HepG2 (cell line): Measurements from ENCODE around the gene SLC39A3. TPM values are rescaled to one million over a fixed set of nuclear protein-coding genes. Genes with fewer than 3 reads are reported as not detected.

Experiments
- ATAC-seq: fragments of 200-7000 bp; cut with Tn5 transposase; 3 replicates; pipeline ENCODE4 v1.9.1; 2020; ENCODE audit warnings: mild to moderate bottlenecking, moderate library complexity
- BruUV-seq: library from RNA; stranded (reverse); fragments of 400-500 nt; replicated peaks from 2 replicates; lab custom pipeline; 2021; lab: Mats Ljungman, UMichigan
- CTCF ChIA-PET: fragments of 300-600 bp; formaldehyde crosslinking; extraction: SDS; loops from one replicate; lab custom pipeline; 2021; ENCODE audit warnings: low total read pairs, inconsistent platforms, low intra/inter-chr PET ratio; lab: Yijun Ruan, JAX
- POLR2A ChIA-PET: fragments of 350-600 bp; sonication (Branson Sonifier 250); formaldehyde crosslinking; loops from one replicate; lab custom pipeline; 2020; ENCODE audit warnings: antibody characterized with exemption, inconsistent platforms; lab: Yijun Ruan, JAX
- DNase-seq: peaks from one replicate; pipeline ENCODE4 v3.0.0-alpha.2; 2015; ENCODE audit warnings: low spot score
- FAIRE-seq: peaks from 3 replicates; lab custom pipeline; 2011; peaks lifted over from hg19 to GRCh38; lab: Jason Lieb, UNC
- H2AFZ ChIP-seq: one replicate; pipeline ENCODE4 v1.6.1; 2011; ENCODE audit warnings: low read length, inconsistent platforms
- H3K27ac ChIP-seq: fragments of 300-600 bp; 3 replicates; pipeline ENCODE4 v1.8.0; 2011; ENCODE audit warnings: mixed run types, mild to moderate bottlenecking, mixed read lengths, low read length, inconsistent platforms; ENCODE audit not compliant: insufficient read depth; ENCODE audit errors: extremely low read length
- H3K27me3 ChIP-seq, 2 experiments: fragments of 200-600 bp in 1 of 2; 2 replicates in 1 of 2; 3 replicates in 1 of 2; pipeline versions ENCODE4 v1.6.0 to v1.8.0; 2011; ENCODE audit warnings: low read length in 2 of 2, mild to moderate bottlenecking in 2 of 2, moderate library complexity in 2 of 2, inconsistent platforms in 1 of 2; ENCODE audit not compliant: insufficient read depth in 2 of 2, control insufficient read depth in 1 of 2
- H3K36me3 ChIP-seq, 2 experiments: fragments of 200-600 bp in 1 of 2; replicated peaks in 1 of 2; 2 replicates in 1 of 2; 3 replicates in 1 of 2; pipeline versions ENCODE4 v1.5.1 to v1.8.0; 2011; ENCODE audit warnings: low read length in 2 of 2, inconsistent platforms in 1 of 2; ENCODE audit not compliant: insufficient read depth in 2 of 2, control insufficient read depth in 1 of 2
- H3K4me1 ChIP-seq: 2 replicates; pipeline ENCODE4 v1.5.1; 2012; ENCODE audit warnings: low read length, inconsistent platforms; ENCODE audit not compliant: insufficient read depth
- H3K4me2 ChIP-seq: 2 replicates; pipeline ENCODE4 v1.6.0; 2011; ENCODE audit warnings: low read depth, low read length, inconsistent platforms
- H3K4me3 ChIP-seq, 3 experiments: fragments of 200-600 bp in 1 of 3; sonication (generic), shearing (Covaris generic) in 1 of 3; replicated peaks in 1 of 3; 2 replicates each; pipeline ENCODE4 v1.5.1; 2011 to 2016; ENCODE audit warnings: low read length in 3 of 3, inconsistent platforms in 2 of 3, low read depth in 2 of 3, mild to moderate bottlenecking in 2 of 3, control low read depth in 1 of 3, mixed read lengths in 1 of 3; ENCODE audit not compliant: insufficient read depth in 1 of 3
- H3K79me2 ChIP-seq: one replicate; pipeline ENCODE4 v1.6.1; 2011; ENCODE audit warnings: low read length, inconsistent platforms; ENCODE audit not compliant: insufficient read depth
- H3K9ac ChIP-seq: 2 replicates; pipeline ENCODE4 v1.6.0; 2011; ENCODE audit warnings: mild to moderate bottlenecking, low read depth, low read length, inconsistent platforms; ENCODE audit not compliant: insufficient read depth
- H3K9me3 ChIP-seq: 2 replicates; pipeline ENCODE4 v1.5.1; 2012; ENCODE audit warnings: mild to moderate bottlenecking, low read length
- H4K20me1 ChIP-seq: 2 replicates; pipeline ENCODE4 v1.6.0; 2011; ENCODE audit warnings: inconsistent platforms, mild to moderate bottlenecking, low read length, moderate library complexity; ENCODE audit not compliant: insufficient read depth
- CCAR2 ChIP-seq: fragments of 200-400 bp; formaldehyde crosslinking; optimal IDR thresholded peaks from 2 replicates; pipeline ENCODE3; 2018; ENCODE audit warnings: low read depth, mild to moderate bottlenecking, low read length, moderate library complexity
- DDIT3 ChIP-seq: sonication (generic); formaldehyde crosslinking; IDR thresholded peaks from 2 replicates; pipeline ENCODE4 v1.4.0; 2020; ENCODE audit warnings: mild to moderate bottlenecking, missing genetic modification reagents
- FOXP4 ChIP-seq: sonication (generic); formaldehyde crosslinking; IDR thresholded peaks from 2 replicates; pipeline ENCODE4 v1.4.0; 2020; ENCODE audit warnings: missing genetic modification reagents
- KLF12 ChIP-seq: sonication (generic); formaldehyde crosslinking; IDR thresholded peaks from 2 replicates; pipeline ENCODE4 v1.4.0; 2020; ENCODE audit warnings: missing genetic modification reagents, borderline replicate concordance
- NBN ChIP-seq: fragments of 450-650 bp; conservative IDR thresholded peaks from 2 replicates; pipeline ENCODE4 v1.6.1; 2017
- RFX3 ChIP-seq: IDR thresholded peaks from 2 replicates; pipeline ENCODE4 v1.6.1; 2016; ENCODE audit warnings: missing biosample characterization, missing genetic modification reagents
- ZBTB1 ChIP-seq: sonication (generic); formaldehyde crosslinking; IDR thresholded peaks from 2 replicates; pipeline ENCODE4 v1.4.0; 2020; ENCODE audit warnings: missing genetic modification reagents, borderline replicate concordance
- ZC3H4 ChIP-seq: sonication (generic); formaldehyde crosslinking; IDR thresholded peaks from 2 replicates; pipeline ENCODE4 v1.4.0; 2020; ENCODE audit warnings: missing genetic modification reagents, borderline replicate concordance
- ZFP41 ChIP-seq: sonication (generic); formaldehyde crosslinking; IDR thresholded peaks from 2 replicates; pipeline ENCODE4 v1.4.0; 2020; ENCODE audit warnings: mild to moderate bottlenecking, missing genetic modification reagents, borderline replicate concordance
- ZIK1 ChIP-seq: sonication (generic); formaldehyde crosslinking; IDR thresholded peaks from 2 replicates; pipeline ENCODE4 v1.5.0; 2020; ENCODE audit warnings: mild to moderate bottlenecking, low read depth, missing genetic modification reagents, borderline replicate concordance
- ZSCAN25 ChIP-seq: sonication (generic); formaldehyde crosslinking; IDR thresholded peaks from 2 replicates; pipeline ENCODE4 v1.8.0; 2022; ENCODE audit warnings: mild to moderate bottlenecking, missing genetic modification reagents
- WGBS: methylation state at CpG from one replicate; pipeline ENCODE4 v1.1.6; 2017; ENCODE audit warnings: low lambda C conversion rate; 5-methylcytosine and 5-hydroxymethylcytosine counted together
- in situ Hi-C: cut with HindIII; loops from 2 replicates; pipeline ENCODE4 v1.10.0; 2017; ENCODE audit warnings: low pct_unique_long_range_greater_than_20kb; ENCODE audit not compliant: extremely low pct_ligation_motif_present
- intact Hi-C: fragments of 100-400 bp; cut with micrococcal nuclease; formaldehyde crosslinking; loops from one replicate; pipeline ENCODE4 v1.10.0; 2022; ENCODE audit not compliant: unreplicated experiment
- polyA plus RNA-seq, 8 experiments: library from polyadenylated mRNA; depleted of rRNA in 3 of 8; stranded (reverse) in 7 of 8; unstranded in 1 of 8; fragments of >200 nt; fragmentation: Illumina TruSeq in 4 of 8; extraction: Trizol in 4 of 8; gene quantifications; 2 replicates each; pipeline versions ENCODE4 v1.2.1 to v1.2.3, GENCODE V29; 2011 to 2016; ENCODE audit warnings: low read depth in 4 of 8, missing spikeins in 1 of 8, mixed read lengths in 1 of 8; ENCODE audit not compliant: insufficient read depth in 1 of 8
- total RNA-seq, 5 experiments: library from RNA; depleted of rRNA; stranded (reverse); fragments of >200 nt; fragmentation: Illumina TruSeq; extraction: Trizol; gene quantifications; 2 replicates each; pipeline ENCODE4 v1.2.3, GENCODE V29; 2016; ENCODE audit warnings: low read depth in 1 of 5

Gene SLC39A3
- total and polyA plus RNA-seq, 2 of the 13 experiments (the other 11 are each of a cell fraction or from before 2014, with no cell fraction given), result 33.6 to 41.6 TPM

GRCh38 chr19:2750808-2751437 is 11.1 kb upstream of the SLC39A3 start:
- Histone ChIP-seq H3K4me3 (no peak overlapping the region), H4K20me1 (no peaks in the 10 kb centered on the region), H2AFZ (no peak overlapping the region), H3K36me3 (peaks cover 8 to 9% of the 10 kb centered on the region in 2 experiments; a peak in 3 of 5 replicates), H3K79me2 (no peaks in the 10 kb centered on the region), H3K4me2 (no peak overlapping the region), H3K27ac (no peak overlapping the region), H3K9ac (no peak overlapping the region), H3K27me3 (no peaks in the 10 kb centered on the region), H3K4me1 (no peaks in the 10 kb centered on the region), H3K9me3 (no peaks in the 10 kb centered on the region)
- ATAC-seq (no peak), DNase-seq (no peak), FAIRE-seq (no peak)
- 73% methylated on average over 13 of the region's 17 CpGs for WGBS
- intact Hi-C loops (no loop called here), in situ Hi-C loops (loop anchor here (5.0 kb wide), 1 partner anchor 104 kb away; no protein-coding TSS in a partner anchor)
- ChIA-PET POLR2A (interaction anchor here (1.2 kb wide), 1 partner anchor 103 kb away, joined by 3 read pairs; no protein-coding TSS in a partner anchor), CTCF (interaction anchor here (3.3 kb wide), 1 partner anchor 102 kb away, joined by 49 read pairs; no protein-coding TSS in a partner anchor)
- BruUV-seq, result no TSS peak
- TF ChIP-seq FOXP4 (CRISPR knock-in tag) (no peak), NBN (no peak), CCAR2 (no peak), ZBTB1 (CRISPR knock-in tag) (no peak), ZIK1 (CRISPR knock-in tag) (no peak), ZSCAN25 (CRISPR knock-in tag) (no peak), ZC3H4 (CRISPR knock-in tag) (no peak), ZFP41 (CRISPR knock-in tag) (no peak), DDIT3 (CRISPR knock-in tag) (no peak), KLF12 (CRISPR knock-in tag) (no peak), RFX3 (no peak)
